Endodermal cell (in vitro differentiated cells): ENCODE results near the gene ADGRB2. TPM values are rescaled to one million over a fixed set of nuclear protein-coding genes. Genes with fewer than 3 reads are reported as not detected.

Experiments used
- DNase-seq: peaks from one replicate; pipeline ENCODE4 v3.0.0-alpha.2; 2017
- H3K27ac ChIP-seq: 2 replicates; pipeline ENCODE4 v1.5.1; 2013; ENCODE audit warnings: mild to moderate bottlenecking, low read depth, low read length, moderate library complexity
- H3K27me3 ChIP-seq: 2 replicates; pipeline ENCODE4 v1.6.1; 2013; ENCODE audit warnings: mild to moderate bottlenecking, low read length, moderate library complexity; ENCODE audit not compliant: insufficient read depth, control insufficient read depth, poor library complexity, severe bottlenecking
- H3K36me3 ChIP-seq: 2 replicates; pipeline ENCODE4 v1.7.0; 2013; ENCODE audit warnings: mild to moderate bottlenecking, low read length, moderate library complexity; ENCODE audit not compliant: control insufficient read depth, insufficient read depth
- H3K4me1 ChIP-seq: one replicate; pipeline ENCODE4 v1.7.0; 2013; ENCODE audit warnings: low read length; ENCODE audit not compliant: control insufficient read depth, insufficient read depth
- H3K4me3 ChIP-seq: 2 replicates; pipeline ENCODE4 v1.5.1; 2013; ENCODE audit warnings: mild to moderate bottlenecking, low read length, moderate library complexity
- H3K9ac ChIP-seq: 2 replicates; pipeline ENCODE4 v1.6.1; 2013; ENCODE audit warnings: mild to moderate bottlenecking, low read length, moderate library complexity; ENCODE audit not compliant: poor library complexity, severe bottlenecking; ENCODE audit errors: extremely low read depth
- H3K9me3 ChIP-seq: 2 replicates; pipeline ENCODE4 v1.6.1; 2013; ENCODE audit warnings: mild to moderate bottlenecking, low read length, moderate library complexity; ENCODE audit not compliant: control insufficient read depth
- H3K27ac Mint-ChIP-seq: 2 replicates; pipeline ENCODE4 v1.8.0; 2020; ENCODE audit warnings: mixed read lengths
- H3K27me3 Mint-ChIP-seq: 2 replicates; pipeline ENCODE4 v1.8.0; 2021; ENCODE audit warnings: mild to moderate bottlenecking, mixed read lengths; ENCODE audit not compliant: insufficient read depth
- H3K36me3 Mint-ChIP-seq: 2 replicates; pipeline ENCODE4 v1.8.0; 2020; ENCODE audit warnings: low read depth, mixed read lengths
- H3K4me1 Mint-ChIP-seq: 2 replicates; pipeline ENCODE4 v1.8.0; 2020; ENCODE audit warnings: mixed read lengths
- H3K4me3 Mint-ChIP-seq: 2 replicates; pipeline ENCODE4 v1.8.0; 2020; ENCODE audit warnings: mild to moderate bottlenecking, moderate library complexity, mixed read lengths
- H3K9me3 Mint-ChIP-seq: 2 replicates; pipeline ENCODE4 v1.8.0; 2020; ENCODE audit warnings: mild to moderate bottlenecking, mixed read lengths
- CTCF ChIP-seq: fragments of 200-600 bp; sonication (generic); conservative IDR thresholded peaks from 2 replicates; pipeline ENCODE4 v1.5.0; 2021; ENCODE audit warnings: antibody characterized with exemption, mild to moderate bottlenecking
- WGBS, 2 experiments: methylation state at CpG; one replicate each; pipeline versions ENCODE4 v1.1.5 to v1.1.7; 2013; ENCODE audit warnings: missing lambda C conversion rate in 2 of 2, mixed read lengths in 1 of 2; ENCODE audit not compliant: insufficient coverage in 1 of 2, insufficient read length in 1 of 2; 5-methylcytosine and 5-hydroxymethylcytosine counted together
- total RNA-seq, 2 donors: library from RNA; stranded (reverse); fragmentation: NEBNext Ultra II Directional in 1 of 2; extraction: Animal tissue kit (Norgen Biotek cat#: 25700) in 1 of 2; gene quantifications; 2 replicates in 1 of 2; 3 replicates in 1 of 2; pipeline ENCODE4 v1.2.1, GENCODE V29; 2021

The ADGRB2 gene
- total RNA-seq, 2 donors from 2014 or later = 13.1 to 22.7 TPM

- WGBS, 2 experiments = 78 to 84% methylated on average over 4 to 11 of the region's 11 CpGs
Observed at GRCh38 chr1:31750858-31751510, 13.2 kb downstream of the ADGRB2 start.

GRCh38 chr1:31749785-31750735 is 14.1 kb downstream of the ADGRB2 start:
- no peak overlapping the region for H3K4me3 ChIP-seq
- no peak for TF ChIP-seq CTCF
- Mint-ChIP-seq H3K36me3 (no peaks in the 10 kb centered on the region), H3K4me1 (peaks cover 33% of the 10 kb centered on the region), H3K4me3 (no peak overlapping the region), H3K27ac (no peak overlapping the region), H3K27me3 (no peaks in the 10 kb centered on the region), H3K9me3 (no peaks in the 10 kb centered on the region)
- DNase-seq = no peak
- WGBS, 2 experiments = 85 to 95% methylated on average over 4 to 7 of the region's 7 CpGs
- H3K4me1 ChIP-seq = peaks cover 10% of the 10 kb centered on the region
- no peak overlapping the region for H3K27ac ChIP-seq
- H3K27me3 ChIP-seq = no peaks in the 10 kb centered on the region
- no peaks in the 10 kb centered on the region for H3K9me3 ChIP-seq
- no peak overlapping the region for H3K9ac ChIP-seq
- H3K36me3 ChIP-seq = no peaks in the 10 kb centered on the region

More at GRCh38 chr1:31750858-31751510, 13.2 kb downstream of the ADGRB2 start:
- Histone ChIP-seq H3K4me3 (no peak overlapping the region), H3K9ac (no peak overlapping the region), H3K9me3 (no peaks in the 10 kb centered on the region), H3K4me1 (peaks cover 10% of the 10 kb centered on the region), H3K36me3 (no peaks in the 10 kb centered on the region), H3K27me3 (no peaks in the 10 kb centered on the region), H3K27ac (no peak overlapping the region)
- Mint-ChIP-seq H3K9me3 (no peaks in the 10 kb centered on the region), H3K4me1 (peaks cover 30% of the 10 kb centered on the region), H3K36me3 (no peaks in the 10 kb centered on the region), H3K27ac (no peak overlapping the region), H3K27me3 (no peaks in the 10 kb centered on the region), H3K4me3 (no peak overlapping the region)
- no peak for DNase-seq
- no peak for TF ChIP-seq CTCF

- Mint-ChIP-seq H3K4me1 (peaks cover 33% of the 10 kb centered on the region), H3K27ac (peak overlapping the region; percentile 53), H3K27me3 (peaks cover under 1% of the 10 kb centered on the region), H3K4me3 (no peak overlapping the region), H3K9me3 (no peaks in the 10 kb centered on the region), H3K36me3 (no peaks in the 10 kb centered on the region)
- Histone ChIP-seq H3K36me3 (no peaks in the 10 kb centered on the region), H3K9ac (no peak overlapping the region), H3K27ac (no peak overlapping the region), H3K4me3 (no peak overlapping the region), H3K27me3 (no peaks in the 10 kb centered on the region), H3K9me3 (no peaks in the 10 kb centered on the region), H3K4me1 (peaks cover 10% of the 10 kb centered on the region)
- DNase-seq = no peak
- WGBS, 2 experiments = 82 to 84% methylated on average over 4 of the region's 4 CpGs
- no peak for TF ChIP-seq CTCF
Observed at GRCh38 chr1:31748365-31748764, 15.8 kb downstream of the ADGRB2 start.
